B cell (primary cell): ENCODE measurements around the gene NTM. TPM values are rescaled to one million over a fixed set of nuclear protein-coding genes. Genes with fewer than 3 reads are reported as not detected.

Experiments used
- ATAC-seq: fragments of 200-7000 bp; cut with Tn5 transposase; one replicate; pipeline ENCODE4 v1.10.0; 2021; ENCODE audit warnings: low read depth, mild to moderate bottlenecking, moderate number of reproducible peaks, moderate library complexity
- CTCF ChIA-PET: fragments of 350-600 bp; sonication (Branson Sonifier 250); formaldehyde crosslinking; loops from one replicate; lab custom pipeline; 2021; ENCODE audit warnings: antibody characterized with exemption, inconsistent platforms; lab: Charles Lee
- POLR2A ChIA-PET: fragments of 350-600 bp; sonication (Branson Sonifier 250); formaldehyde crosslinking; loops from one replicate; lab custom pipeline; 2021; ENCODE audit warnings: antibody characterized with exemption; lab: Charles Lee
- DNase-seq: peaks from one replicate; pipeline ENCODE4 v3.0.0; 2013
- H2AFZ ChIP-seq: 2 replicates; pipeline ENCODE4 v1.6.1; 2012; ENCODE audit warnings: mild to moderate bottlenecking, low read depth, low read length; ENCODE audit not compliant: insufficient read depth, poor library complexity, severe bottlenecking
- H3K27ac ChIP-seq, 2 donors: 1 replicate in 1 of 2; 2 replicates in 1 of 2; pipeline ENCODE4 v1.5.1; 2012 to 2013; ENCODE audit warnings: low read length in 2 of 2, mild to moderate bottlenecking in 2 of 2, moderate library complexity in 1 of 2
- H3K27me3 ChIP-seq, 4 experiments: fragments of 200-600 bp in 1 of 4; sonication (generic) in 1 of 4; replicated peaks in 1 of 4; 1 replicate in 2 of 4; 2 replicates in 2 of 4; pipeline versions ENCODE4 v1.6.1 to v1.7.0; 2013 to 2016; ENCODE audit warnings: low read length in 3 of 4, mild to moderate bottlenecking in 2 of 4, mixed read lengths in 1 of 4, moderate library complexity in 1 of 4; ENCODE audit not compliant: insufficient read depth in 4 of 4, control insufficient read depth in 3 of 4; ENCODE audit errors: control extremely low read depth in 1 of 4
- H3K36me3 ChIP-seq, 2 experiments: replicated peaks in 1 of 2; 1 replicate in 1 of 2; 2 replicates in 1 of 2; pipeline versions ENCODE4 v1.6.1 to v1.7.1; 2013; ENCODE audit warnings: low read length in 1 of 2; ENCODE audit not compliant: insufficient read depth in 2 of 2, control insufficient read depth in 1 of 2; ENCODE audit errors: control extremely low read depth in 1 of 2, extremely low read depth in 1 of 2
- H3K4me1 ChIP-seq, 2 donors: fragments of 200-600 bp in 1 of 2; sonication (generic) in 1 of 2; 1 replicate in 1 of 2; 2 replicates in 1 of 2; pipeline versions ENCODE4 v1.5.1 to v1.6.1; 2013 to 2017; ENCODE audit warnings: low read length in 2 of 2; ENCODE audit not compliant: control insufficient read depth in 2 of 2, insufficient read depth in 2 of 2
- H3K4me2 ChIP-seq: replicated peaks from 2 replicates; pipeline ENCODE3; 2012; ENCODE audit warnings: mild to moderate bottlenecking, low read depth, low read length; ENCODE audit not compliant: poor library complexity, severe bottlenecking
- H3K4me3 ChIP-seq, 5 experiments: fragments of 200-600 bp in 1 of 5; sonication (generic) in 1 of 5; 1 replicate in 3 of 5; 2 replicates in 2 of 5; pipeline versions ENCODE4 v1.5.1 to v1.7.0; 2011 to 2016; ENCODE audit warnings: low read length in 4 of 5, mild to moderate bottlenecking in 4 of 5, low read depth in 2 of 5, control low read depth in 1 of 5, moderate library complexity in 1 of 5; ENCODE audit not compliant: insufficient read depth in 1 of 5; ENCODE audit errors: control extremely low read depth in 1 of 5, extremely low read depth in 1 of 5
- H3K79me2 ChIP-seq: fragments of 200-600 bp; sonication (generic); one replicate; pipeline ENCODE4 v1.6.0; 2016; ENCODE audit warnings: low read length; ENCODE audit not compliant: control insufficient read depth, insufficient read depth
- H3K9ac ChIP-seq: fragments of 200-600 bp; sonication (generic); 2 replicates; pipeline ENCODE4 v1.6.1; 2017; ENCODE audit warnings: mild to moderate bottlenecking, low read length, moderate library complexity
- H3K9me3 ChIP-seq, 3 donors: one replicate each; pipeline versions ENCODE4 v1.6.1 to v1.7.1; 2013; ENCODE audit warnings: low read length in 2 of 3; ENCODE audit not compliant: control insufficient read depth in 2 of 3, insufficient read depth in 1 of 3; ENCODE audit errors: control extremely low read depth in 1 of 3
- H4K20me1 ChIP-seq: 2 replicates; pipeline ENCODE4 v1.6.0; 2012; ENCODE audit warnings: mild to moderate bottlenecking, low read length; ENCODE audit not compliant: insufficient read depth, control insufficient read depth, poor library complexity, severe bottlenecking
- H3K27ac Mint-ChIP-seq: one replicate; pipeline ENCODE4 v1.8.0; 2021; ENCODE audit warnings: mixed read lengths
- H3K27me3 Mint-ChIP-seq: one replicate; pipeline ENCODE4 v1.8.0; 2021; ENCODE audit warnings: mixed read lengths
- H3K4me1 Mint-ChIP-seq: one replicate; pipeline ENCODE4 v1.8.0; 2021; ENCODE audit warnings: mixed read lengths
- H3K4me3 Mint-ChIP-seq: one replicate; pipeline ENCODE4 v1.8.0; 2021; ENCODE audit warnings: mixed read lengths
- H3K9me3 Mint-ChIP-seq: one replicate; pipeline ENCODE4 v1.8.0; 2022; ENCODE audit warnings: mixed read lengths; ENCODE audit not compliant: insufficient read depth
- EZH2 ChIP-seq: IDR thresholded peaks from 2 replicates; pipeline ENCODE4 v1.6.1; 2012; ENCODE audit warnings: borderline replicate concordance, low read depth, mild to moderate bottlenecking, moderate library complexity, low read length; ENCODE audit not compliant: insufficient read depth, poor library complexity, severe bottlenecking
- WGBS: methylation state at CpG from one replicate; pipeline ENCODE4 v1.1.5; 2013; ENCODE audit warnings: missing lambda C conversion rate; ENCODE audit not compliant: insufficient coverage; 5-methylcytosine and 5-hydroxymethylcytosine counted together
- intact Hi-C: fragments of 100-400 bp; cut with micrococcal nuclease; formaldehyde crosslinking; loops from one replicate; pipeline ENCODE4 v1.10.0; 2022
- polyA plus RNA-seq: library from polyadenylated mRNA; depleted of rRNA; stranded (reverse); fragments of >200 nt; gene quantifications from 2 replicates; pipeline ENCODE4 v1.2.3, GENCODE V29; 2012
- total RNA-seq, 2 donors: library from RNA; stranded (reverse); fragments of 120-200 nt in 1 of 2; gene quantifications; 1 replicate in 1 of 2; 2 replicates in 1 of 2; pipeline versions ENCODE4 v1.2.3 to v1.2.4, GENCODE V29; 2013 to 2022
- TF ChIP-seq, protein P1 (sequence below): fragments of 200-600 bp; IDR thresholded peaks from one replicate; pipeline ENCODE4 v1.8.0; 2022; ENCODE audit warnings: antibody characterized with exemption, mild to moderate bottlenecking

NTM gene
- total and polyA plus RNA-seq, 2 donors (not counting 1 experiment from before 2014, with no cell fraction given): not detected

DNA sequence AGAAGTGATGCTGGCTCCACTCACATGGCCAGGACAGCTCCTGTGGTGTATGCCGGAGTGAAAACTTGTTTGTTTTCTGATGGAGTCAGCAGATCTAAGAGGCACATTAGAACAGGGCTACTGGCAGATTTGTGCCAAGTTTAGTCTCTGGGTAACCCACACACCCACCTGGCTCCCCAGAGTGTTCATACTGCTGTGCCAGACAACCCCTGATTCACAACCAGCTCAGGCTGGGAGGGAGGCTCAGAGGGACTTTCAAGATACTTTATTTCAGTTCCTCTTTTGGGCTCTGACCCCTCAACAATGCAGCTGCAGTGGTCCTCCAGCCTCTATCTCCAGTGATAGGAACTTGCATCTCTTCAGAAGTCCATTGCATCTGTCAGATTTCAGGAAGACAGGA is 8.5 kb downstream of the NTM start:
- no peaks in the 10 kb centered on the region for H4K20me1 ChIP-seq
- Mint-ChIP-seq H3K27me3 (peaks cover 5% of the 10 kb centered on the region), H3K4me1 (peaks cover 8% of the 10 kb centered on the region), H3K9me3 (no peaks in the 10 kb centered on the region), H3K27ac (no peak overlapping the region), H3K4me3 (no peak overlapping the region)
- no peak overlapping the region for H3K4me3 ChIP-seq
- no peaks in the 10 kb centered on the region for H3K79me2 ChIP-seq
- CTCF ChIA-PET: no interaction called here
- no peaks in the 10 kb centered on the region for H3K27me3 ChIP-seq
- peaks cover 0 to 7% of the 10 kb centered on the region in 2 donors for H3K4me1 ChIP-seq
- intact Hi-C loops: no loop called here
- H3K9ac ChIP-seq: no peak overlapping the region
- no peak overlapping the region for H2AFZ ChIP-seq
- DNase-seq: peak; percentile 27
- H3K36me3 ChIP-seq: no peaks in the 10 kb centered on the region
- ATAC-seq: peak; percentile 78
- no peak overlapping the region for H3K27ac ChIP-seq
- TF ChIP-seq, protein P1, sequence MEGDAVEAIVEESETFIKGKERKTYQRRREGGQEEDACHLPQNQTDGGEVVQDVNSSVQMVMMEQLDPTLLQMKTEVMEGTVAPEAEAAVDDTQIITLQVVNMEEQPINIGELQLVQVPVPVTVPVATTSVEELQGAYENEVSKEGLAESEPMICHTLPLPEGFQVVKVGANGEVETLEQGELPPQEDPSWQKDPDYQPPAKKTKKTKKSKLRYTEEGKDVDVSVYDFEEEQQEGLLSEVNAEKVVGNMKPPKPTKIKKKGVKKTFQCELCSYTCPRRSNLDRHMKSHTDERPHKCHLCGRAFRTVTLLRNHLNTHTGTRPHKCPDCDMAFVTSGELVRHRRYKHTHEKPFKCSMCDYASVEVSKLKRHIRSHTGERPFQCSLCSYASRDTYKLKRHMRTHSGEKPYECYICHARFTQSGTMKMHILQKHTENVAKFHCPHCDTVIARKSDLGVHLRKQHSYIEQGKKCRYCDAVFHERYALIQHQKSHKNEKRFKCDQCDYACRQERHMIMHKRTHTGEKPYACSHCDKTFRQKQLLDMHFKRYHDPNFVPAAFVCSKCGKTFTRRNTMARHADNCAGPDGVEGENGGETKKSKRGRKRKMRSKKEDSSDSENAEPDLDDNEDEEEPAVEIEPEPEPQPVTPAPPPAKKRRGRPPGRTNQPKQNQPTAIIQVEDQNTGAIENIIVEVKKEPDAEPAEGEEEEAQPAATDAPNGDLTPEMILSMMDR: no peak
- no peak for TF ChIP-seq EZH2
- POLR2A ChIA-PET: no interaction called here
- H3K9me3 ChIP-seq: peaks cover 0 to 5% (median 0%) of the 10 kb centered on the region in 3 donors
- 67% methylated on average over 1 of the region's 1 CpG for WGBS
- H3K4me2 ChIP-seq: no peak overlapping the region

DNA sequence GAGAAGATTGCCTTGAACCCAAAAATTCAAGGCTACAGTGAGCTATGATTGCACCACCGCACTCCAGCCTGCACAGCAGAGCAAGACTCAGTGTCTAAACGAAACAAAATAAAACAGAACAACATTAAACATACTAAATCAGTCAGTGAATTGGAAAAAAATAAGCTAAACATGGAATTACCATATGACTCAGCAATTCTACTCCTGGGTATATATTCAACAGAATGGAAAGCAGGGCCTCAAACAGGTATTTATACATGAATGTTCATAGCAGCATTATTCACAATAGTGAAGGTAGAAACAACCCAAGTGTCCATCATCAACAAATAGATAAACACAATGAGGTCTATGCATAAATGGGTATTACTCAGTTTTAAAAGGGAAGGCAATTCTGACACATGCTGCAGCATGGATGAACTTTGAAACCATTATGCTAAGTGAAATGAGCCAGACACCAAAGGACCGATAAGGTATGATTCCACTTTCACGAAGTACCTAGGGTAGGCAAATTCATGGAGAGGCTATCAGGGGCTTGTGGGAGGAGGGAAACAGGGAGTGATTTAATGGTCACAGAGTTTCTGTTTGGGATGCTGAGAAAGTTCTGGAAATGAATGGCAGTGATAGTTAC is 15.5 kb downstream of the NTM start:
- CTCF ChIA-PET: no interaction called here
- H3K4me1 Mint-ChIP-seq: no peaks in the 10 kb centered on the region
- WGBS: 100% methylated on average over 1 of the region's 4 CpGs

More for the DNA sequence above, 15.5 kb downstream of the NTM start:
- Histone ChIP-seq H3K9me3 (peaks cover 0 to 10% (median 0%) of the 10 kb centered on the region in 3 donors), H3K4me3 (no peak overlapping the region), H3K79me2 (no peaks in the 10 kb centered on the region), H3K36me3 (no peaks in the 10 kb centered on the region), H2AFZ (no peak overlapping the region), H3K4me1 (no peaks in the 10 kb centered on the region), H3K27ac (no peak overlapping the region), H3K9ac (no peak overlapping the region), H3K27me3 (peaks cover 0 to 3% (median 0%) of the 10 kb centered on the region in 4 experiments), H3K4me2 (no peak overlapping the region), H4K20me1 (no peaks in the 10 kb centered on the region)
- Mint-ChIP-seq H3K27me3 (no peaks in the 10 kb centered on the region), H3K27ac (no peak overlapping the region), H3K4me3 (no peak overlapping the region), H3K9me3 (no peaks in the 10 kb centered on the region)
- intact Hi-C loops: no loop called here
- ATAC-seq (no peak), DNase-seq (no peak)
- TF ChIP-seq, protein P1: no peak
- TF ChIP-seq EZH2: no peak
- POLR2A ChIA-PET: no interaction called here
